Stimulated activated CD4-positive, alpha-beta T cell treated with anti-CD3 and anti-CD28 coated beads, Interleukin-2, amount 100 ng/mL, for 48 hours (primary cell): ENCODE results near the gene PEAK1.
"Not testable (repeated sequence)": the region's sequence is repeated elsewhere in the genome, so short reads cannot be mapped to it uniquely, and the experiment has no call there.

ENCODE experiments used
- DNase-seq, 2 donors: peaks; one replicate each; pipeline ENCODE4 v3.0.0-alpha.2; 2020

Gene PEAK1

GRCh38 chr15:77425104-77425503 is 5.2 kb upstream of the PEAK1 start:
- DNase-seq, result no peak

GRCh38 chr15:77421370-77421700 is 1.4 kb upstream of the PEAK1 start:
- DNase-seq, result no peak

- DNase-seq, result peak; percentile 37 to 44
Observed at GRCh38 chr15:77420610-77421369, 886 bp upstream of the PEAK1 start, which contains the start of gene HMG20A. HMG20A (plus strand) TSS chr15:77420888; CDS start chr15:77458408, 37,520 bp downstream.

- peak; percentile 16 to 25 for DNase-seq
Observed at GRCh38 chr15:77418966-77419835, 703 bp downstream of the PEAK1 start.

- DNase-seq, result no peak
Observed at GRCh38 chr15:77418391-77418965, 1.4 kb downstream of the PEAK1 start.

GRCh38 chr15:77417602-77418001 is 2.3 kb downstream of the PEAK1 start:
- no peak for DNase-seq

- no peak for DNase-seq
Observed at GRCh38 chr15:77416954-77417353, 3.0 kb downstream of the PEAK1 start.

GRCh38 chr15:77416148-77416455 is 3.8 kb downstream of the PEAK1 start:
- DNase-seq, result no peak

- no peak for DNase-seq
Observed at GRCh38 chr15:77415450-77416147, 4.3 kb downstream of the PEAK1 start.

- no peak for DNase-seq
Observed at GRCh38 chr15:77414789-77415442, 5.0 kb downstream of the PEAK1 start.

GRCh38 chr15:77413699-77414349 is 6.1 kb downstream of the PEAK1 start:
- no peak for DNase-seq

- DNase-seq, result no peak
Observed at GRCh38 chr15:77412972-77413698, 6.8 kb downstream of the PEAK1 start.

GRCh38 chr15:77411619-77411976 is 8.3 kb downstream of the PEAK1 start:
- DNase-seq, result no peak

GRCh38 chr15:77410701-77411618 is 8.9 kb downstream of the PEAK1 start:
- DNase-seq, result no peak

- not testable (repeated sequence) for DNase-seq
Observed at GRCh38 chr15:77410157-77410500, 9.8 kb downstream of the PEAK1 start.

GRCh38 chr15:77409259-77410156 is 10.4 kb downstream of the PEAK1 start:
- no peak for DNase-seq

GRCh38 chr15:77406846-77407245 is 13.1 kb downstream of the PEAK1 start:
- no peak for DNase-seq

- DNase-seq, result not testable (repeated sequence)
Observed at GRCh38 chr15:77406173-77406759, 13.6 kb downstream of the PEAK1 start.
